ENCODE measurements around the gene STK32C. TPM values are rescaled to one million over a fixed set of nuclear protein-coding genes. Genes with fewer than 3 reads are reported as not detected.

Gene STK32C
- total and polyA plus RNA-seq, 7 donors = 3.6 to 11.7 (median 6.6) TPM

- intact Hi-C loops (cut with DNase I) = no loop called here
- WGBS, 3 donors = 90 to 92% (median 91%) methylated on average over 29 of the region's 29 CpGs
Observed at GRCh38 chr10:132227851-132228390, 79.8 kb downstream of the STK32C start.

GRCh38 chr10:132226586-132227405 lies 81.0 kb downstream of the STK32C start:
- intact Hi-C loops (cut with DNase I) = no loop called here
- no peak for ATAC-seq
- 87 to 90% (median 90%) methylated on average over 27 of the region's 27 CpGs for WGBS, 3 donors
- Histone ChIP-seq H3K27me3 (ENCODE audit: insufficient read depth in 3 of 3, low read length in 2 of 3) (no peaks in the 10 kb centered on the region), H3K4me1 (no peaks in the 10 kb centered on the region), H3K4me3 (no peak overlapping the region), H3K9me3 (no peaks in the 10 kb centered on the region), H3K27ac (no peak overlapping the region), H3K36me3 (ENCODE audit: insufficient read depth in 1 of 2, low read depth in 1 of 2) (no peaks in the 10 kb centered on the region)
- TF ChIP-seq CTCF (IDR thresholded peaks at IDR 0.05) = no peak
- no peak for DNase-seq

More at GRCh38 chr10:132227851-132228390, 79.8 kb downstream of the STK32C start:
- Histone ChIP-seq H3K4me1 (no peaks in the 10 kb centered on the region), H3K27me3 (ENCODE audit: insufficient read depth in 3 of 3, low read length in 2 of 3) (no peaks in the 10 kb centered on the region), H3K4me3 (no peak overlapping the region), H3K36me3 (ENCODE audit: insufficient read depth in 1 of 2, low read depth in 1 of 2) (no peaks in the 10 kb centered on the region), H3K27ac (no peak overlapping the region), H3K9me3 (no peaks in the 10 kb centered on the region)
- ATAC-seq (no peak), DNase-seq (no peak)
- no peak for TF ChIP-seq CTCF (IDR thresholded peaks at IDR 0.05)

GRCh38 chr10:132225849-132226205 lies 81.9 kb downstream of the STK32C start:
- no peaks in the 10 kb centered on the region for H3K36me3 ChIP-seq (ENCODE audit: insufficient read depth in 1 of 2, low read depth in 1 of 2)
- DNase-seq (no peak), ATAC-seq (no peak)
- no peaks in the 10 kb centered on the region for H3K4me1 ChIP-seq
- 79 to 84% (median 81%) methylated on average over 8 of the region's 8 CpGs for WGBS, 3 donors
- TF ChIP-seq CTCF (IDR thresholded peaks at IDR 0.05) = no peak
- H3K27ac ChIP-seq = no peak overlapping the region
- intact Hi-C loops (cut with DNase I) = no loop called here
- no peaks in the 10 kb centered on the region for H3K27me3 ChIP-seq (ENCODE audit: insufficient read depth in 3 of 3, low read length in 2 of 3)
- H3K4me3 ChIP-seq = no peak overlapping the region
- no peaks in the 10 kb centered on the region for H3K9me3 ChIP-seq

GRCh38 chr10:132225073-132225848 lies 82.5 kb downstream of the STK32C start:
- H3K36me3 ChIP-seq (ENCODE audit: insufficient read depth in 1 of 2, low read depth in 1 of 2) = no peaks in the 10 kb centered on the region
- no peaks in the 10 kb centered on the region for H3K4me1 ChIP-seq
- WGBS, 3 donors = 90 to 91% (median 90%) methylated on average over 21 to 25 of the region's 25 CpGs
- H3K4me3 ChIP-seq = no peak overlapping the region
- intact Hi-C loops (cut with DNase I) = no loop called here
- ATAC-seq (no peak), DNase-seq (no peak)
- no peak for TF ChIP-seq CTCF (IDR thresholded peaks at IDR 0.05)
- H3K27me3 ChIP-seq (ENCODE audit: insufficient read depth in 3 of 3, low read length in 2 of 3) = no peaks in the 10 kb centered on the region
- no peaks in the 10 kb centered on the region for H3K9me3 ChIP-seq
- no peak overlapping the region for H3K27ac ChIP-seq
